ENCODE data around the gene LCN1. TPM values are rescaled to one million over a fixed set of nuclear protein-coding genes. Genes with fewer than 3 reads are reported as not detected.
"Not testable (repeated sequence)": the region's sequence is repeated elsewhere in the genome, so short reads cannot be mapped to it uniquely, and the experiment has no call there.

LCN1 gene
- total RNA-seq, 4 donors from 2014 or later = not detected

GRCh38 chr9:135526730-135527571, 5.7 kb downstream of the LCN1 start:
- peaks cover 0 to 7% (median 6%) of the 10 kb centered on the region in 3 donors for H3K27me3 ChIP-seq
- H3K4me3 ChIP-seq = no peak overlapping the region
- intact Hi-C loops (cut with DNase I; ENCODE audit: low total_unique reads) = no loop called here
- no peak for TF ChIP-seq POLR2A (IDR thresholded peaks at IDR 0.05)
- TF ChIP-seq, protein P1, sequence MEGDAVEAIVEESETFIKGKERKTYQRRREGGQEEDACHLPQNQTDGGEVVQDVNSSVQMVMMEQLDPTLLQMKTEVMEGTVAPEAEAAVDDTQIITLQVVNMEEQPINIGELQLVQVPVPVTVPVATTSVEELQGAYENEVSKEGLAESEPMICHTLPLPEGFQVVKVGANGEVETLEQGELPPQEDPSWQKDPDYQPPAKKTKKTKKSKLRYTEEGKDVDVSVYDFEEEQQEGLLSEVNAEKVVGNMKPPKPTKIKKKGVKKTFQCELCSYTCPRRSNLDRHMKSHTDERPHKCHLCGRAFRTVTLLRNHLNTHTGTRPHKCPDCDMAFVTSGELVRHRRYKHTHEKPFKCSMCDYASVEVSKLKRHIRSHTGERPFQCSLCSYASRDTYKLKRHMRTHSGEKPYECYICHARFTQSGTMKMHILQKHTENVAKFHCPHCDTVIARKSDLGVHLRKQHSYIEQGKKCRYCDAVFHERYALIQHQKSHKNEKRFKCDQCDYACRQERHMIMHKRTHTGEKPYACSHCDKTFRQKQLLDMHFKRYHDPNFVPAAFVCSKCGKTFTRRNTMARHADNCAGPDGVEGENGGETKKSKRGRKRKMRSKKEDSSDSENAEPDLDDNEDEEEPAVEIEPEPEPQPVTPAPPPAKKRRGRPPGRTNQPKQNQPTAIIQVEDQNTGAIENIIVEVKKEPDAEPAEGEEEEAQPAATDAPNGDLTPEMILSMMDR (IDR thresholded peaks at IDR 0.05 in 4 of 5, conservative IDR thresholded peaks at IDR 0.05 in 1 of 5) = no peak
- no peak for DNase-seq
- no peaks in the 10 kb centered on the region for H3K4me1 ChIP-seq
- H3K27ac ChIP-seq = no peak overlapping the region
- in situ Hi-C loops (cut with MboI; ENCODE audit: low sequenced_read_pairs in 4 of 4) = no loop called here
- ATAC-seq = no peak
- no peaks in the 10 kb centered on the region for H3K36me3 ChIP-seq
- H3K9me3 ChIP-seq = no peaks in the 10 kb centered on the region

- H3K9me3 ChIP-seq; H3K36me3 ChIP-seq; intact Hi-C loops (cut with DNase I; ENCODE audit: low total_unique reads); H3K27ac ChIP-seq; H3K27me3 ChIP-seq; H3K4me3 ChIP-seq; in situ Hi-C loops (cut with MboI; ENCODE audit: low sequenced_read_pairs in 4 of 4); H3K4me1 ChIP-seq; DNase-seq; ATAC-seq: not testable (repeated sequence)
These were observed 7.7 kb downstream of the LCN1 start for GRCh38 chr9:135528842-135529435.

DNA sequence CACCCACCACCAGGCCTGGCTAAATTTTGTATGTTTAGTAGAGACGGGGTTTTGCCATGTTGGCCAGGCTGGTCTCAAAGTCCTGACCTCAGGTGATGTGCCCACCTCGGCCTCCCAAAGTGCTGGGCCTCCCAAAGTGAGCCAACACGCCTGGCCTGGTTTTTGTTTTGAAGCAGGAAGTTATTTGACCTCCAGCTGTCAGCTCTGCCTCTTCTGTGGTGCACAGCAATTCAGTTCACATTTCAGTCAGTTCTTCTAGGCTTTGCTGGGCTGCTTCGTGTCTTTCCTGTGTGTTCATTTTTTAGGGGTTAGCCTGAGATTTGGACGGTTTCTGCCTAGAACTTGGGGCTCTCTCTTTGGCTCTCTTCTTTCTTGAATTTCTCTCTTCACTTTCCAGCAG, 8.9 kb downstream of the LCN1 start:
- ATAC-seq = no peak
- no peaks in the 10 kb centered on the region for H3K4me1 ChIP-seq
- H3K27me3 ChIP-seq = peaks cover 0 to 7% (median 6%) of the 10 kb centered on the region in 3 donors
- in situ Hi-C loops (cut with MboI; ENCODE audit: low sequenced_read_pairs in 4 of 4) = no loop called here
- TF ChIP-seq POLR2A (IDR thresholded peaks at IDR 0.05) = no peak
- TF ChIP-seq, protein P1 (IDR thresholded peaks at IDR 0.05 in 4 of 5, conservative IDR thresholded peaks at IDR 0.05 in 1 of 5) = no peak
- H3K4me3 ChIP-seq = no peak overlapping the region
- H3K36me3 ChIP-seq = no peaks in the 10 kb centered on the region
- DNase-seq = no peak
- no peaks in the 10 kb centered on the region for H3K9me3 ChIP-seq
- no peak overlapping the region for H3K27ac ChIP-seq
- intact Hi-C loops (cut with DNase I; ENCODE audit: low total_unique reads) = no loop called here

GRCh38 chr9:135531096-135531495, 9.9 kb downstream of the LCN1 start:
- Histone ChIP-seq H3K9me3 (no peaks in the 10 kb centered on the region), H3K4me3 (no peak overlapping the region), H3K27me3 (peaks cover 0 to 7% (median 6%) of the 10 kb centered on the region in 3 donors), H3K36me3 (no peaks in the 10 kb centered on the region), H3K4me1 (no peaks in the 10 kb centered on the region), H3K27ac (no peak overlapping the region)
- DNase-seq (no peak), ATAC-seq (no peak)
- TF ChIP-seq, protein P1 (IDR thresholded peaks at IDR 0.05 in 4 of 5, conservative IDR thresholded peaks at IDR 0.05 in 1 of 5) = no peak
- TF ChIP-seq POLR2A (IDR thresholded peaks at IDR 0.05) = no peak
- in situ Hi-C loops (cut with MboI; ENCODE audit: low sequenced_read_pairs in 4 of 4) = no loop called here
- intact Hi-C loops (cut with DNase I; ENCODE audit: low total_unique reads) = no loop called here

- H3K4me1 ChIP-seq = no peaks in the 10 kb centered on the region
- no peaks in the 10 kb centered on the region for H3K36me3 ChIP-seq
- no peak overlapping the region for H3K27ac ChIP-seq
- no peak for TF ChIP-seq POLR2A (IDR thresholded peaks at IDR 0.05)
- TF ChIP-seq, protein P1 (IDR thresholded peaks at IDR 0.05 in 4 of 5, conservative IDR thresholded peaks at IDR 0.05 in 1 of 5) = no peak
- in situ Hi-C loops (cut with MboI; ENCODE audit: low sequenced_read_pairs in 4 of 4) (no loop called here), intact Hi-C loops (cut with DNase I; ENCODE audit: low total_unique reads) (no loop called here)
- DNase-seq (no peak), ATAC-seq (no peak)
- H3K9me3 ChIP-seq = no peaks in the 10 kb centered on the region
- no peak overlapping the region for H3K4me3 ChIP-seq
- H3K27me3 ChIP-seq = peaks cover 0 to 10% (median 9%) of the 10 kb centered on the region in 3 donors
These were observed 11.9 kb downstream of the LCN1 start for GRCh38 chr9:135533113-135533512.
